GM12878 (cell line): Measurements from ENCODE around the gene CGN. TPM values are rescaled to one million over a fixed set of nuclear protein-coding genes. Genes with fewer than 3 reads are reported as not detected.

Experiments used
- ATAC-seq: fragments of 200-7000 bp; cut with Tn5 transposase; 3 replicates; pipeline ENCODE4 v1.9.1; 2020; ENCODE audit warnings: mild to moderate bottlenecking, moderate library complexity
- BruUV-seq: library from RNA; stranded (reverse); fragments of 400-500 nt; replicated peaks from 2 replicates; lab custom pipeline; 2021; lab: Mats Ljungman, UMichigan
- CTCF ChIA-PET: fragments of 300-600 bp; sonication (Branson Sonifier 250); formaldehyde crosslinking; extraction: SDS; loops from one replicate; lab custom pipeline; 2021; ENCODE audit warnings: inconsistent platforms; lab: Yijun Ruan, JAX
- POLR2A ChIA-PET: fragments of 350-600 bp; formaldehyde crosslinking; extraction: SDS; loops from one replicate; lab custom pipeline; 2021; ENCODE audit warnings: inconsistent platforms; lab: Charles Lee
- RAD21 ChIA-PET: fragments of 300-600 bp; sonication (Branson Sonifier 250); formaldehyde crosslinking; loops from one replicate; lab custom pipeline; 2023; ENCODE audit warnings: antibody characterized with exemption; ENCODE audit not compliant: unreplicated experiment; lab: Charles Lee
- SMC1A ChIA-PET: fragments of 300-600 bp; sonication (Branson Sonifier 250); formaldehyde crosslinking; loops from one replicate; lab custom pipeline; 2023; ENCODE audit not compliant: unreplicated experiment, uncharacterized antibody; lab: Charles Lee
- DNase-seq: peaks from one replicate; pipeline ENCODE4 v3.0.0-alpha.2; 2011; ENCODE audit warnings: low read depth, low spot score
- FAIRE-seq: peaks from 3 replicates; lab custom pipeline; 2011; peaks lifted over from hg19 to GRCh38; lab: Jason Lieb, UNC
- H2AFZ ChIP-seq: 2 replicates; pipeline ENCODE4 v1.6.0; 2011; ENCODE audit warnings: low read depth, low read length, control low read depth; ENCODE audit not compliant: control insufficient read depth
- H3K27ac ChIP-seq: 2 replicates; pipeline ENCODE4 v1.5.1; 2011; ENCODE audit warnings: control low read depth; ENCODE audit not compliant: control insufficient read depth, insufficient read depth
- H3K27me3 ChIP-seq, 2 experiments: replicated peaks in 1 of 2; 2 replicates each; pipeline versions ENCODE4 v1.6.0 to v1.6.1; 2011; ENCODE audit warnings: low read length in 1 of 2; ENCODE audit not compliant: control insufficient read depth in 2 of 2, insufficient read depth in 2 of 2
- H3K36me3 ChIP-seq, 2 experiments: 2 replicates each; pipeline ENCODE4 v1.5.1; 2011; ENCODE audit warnings: low read length in 1 of 2; ENCODE audit not compliant: control insufficient read depth in 2 of 2, insufficient read depth in 2 of 2
- H3K4me1 ChIP-seq: 2 replicates; pipeline ENCODE4 v1.6.1; 2011; ENCODE audit warnings: mild to moderate bottlenecking, low read length, moderate library complexity, mixed read lengths; ENCODE audit not compliant: control insufficient read depth, insufficient read depth
- H3K4me2 ChIP-seq: 2 replicates; pipeline ENCODE4 v1.6.0; 2011; ENCODE audit warnings: control low read depth; ENCODE audit not compliant: control insufficient read depth, insufficient read depth
- H3K4me3 ChIP-seq: fragments of 200-600 bp; sonication (generic); 2 replicates; pipeline ENCODE4 v1.5.1; 2016
- H3K79me2 ChIP-seq: 2 replicates; pipeline ENCODE4 v1.6.0; 2011; ENCODE audit warnings: low read length; ENCODE audit not compliant: control insufficient read depth, insufficient read depth
- H3K9ac ChIP-seq: 2 replicates; pipeline ENCODE4 v1.8.0; 2011; ENCODE audit warnings: low read length, control low read depth, mixed read lengths; ENCODE audit not compliant: control insufficient read depth, insufficient read depth
- H3K9me3 ChIP-seq: replicated peaks from 3 replicates; pipeline ENCODE4 v1.5.1; 2011; ENCODE audit warnings: mild to moderate bottlenecking, low read length; ENCODE audit not compliant: control insufficient read depth, insufficient read depth
- H4K20me1 ChIP-seq: 2 replicates; pipeline ENCODE4 v1.6.0; 2011; ENCODE audit not compliant: control insufficient read depth, insufficient read depth
- HCFC1 ChIP-seq: fragments of 150-350 bp; IDR thresholded peaks from 2 replicates; pipeline ENCODE4 v1.6.1; 2014; ENCODE audit warnings: low read length
- IKZF1 ChIP-seq: fragments of 450-650 bp; conservative IDR thresholded peaks from 2 replicates; pipeline ENCODE4 v1.6.1; 2017; ENCODE audit warnings: antibody characterized with exemption, mild to moderate bottlenecking
- POLR2A ChIP-seq: IDR thresholded peaks from 2 replicates; pipeline ENCODE4 v1.6.1; 2011; ENCODE audit warnings: low read depth, mild to moderate bottlenecking, low read length
- POLR2AphosphoS5 ChIP-seq: IDR thresholded peaks from 2 replicates; pipeline ENCODE4 v1.6.1; 2011; ENCODE audit warnings: mild to moderate bottlenecking, low read length, inconsistent platforms
- TCF3 ChIP-seq: IDR thresholded peaks from 2 replicates; pipeline ENCODE4 v1.6.1; 2012; ENCODE audit warnings: low read depth, mild to moderate bottlenecking, low read length, borderline replicate concordance; ENCODE audit not compliant: insufficient read depth
- WGBS: methylation state at CpG from one replicate; pipeline ENCODE4 v1.1.6; 2016; ENCODE audit warnings: low lambda C conversion rate; ENCODE audit not compliant: insufficient replicate concordance, insufficient coverage; ENCODE audit errors: missing lambda C conversion rate; 5-methylcytosine and 5-hydroxymethylcytosine counted together
- in situ Hi-C: fragments of 300-500 bp; cut with MboI; formaldehyde crosslinking; loops from 9 replicates; pipeline ENCODE4 v1.14.3; 2018; ENCODE audit warnings: mixed read lengths
- intact Hi-C: fragments of 100-400 bp; cut with micrococcal nuclease; formaldehyde crosslinking; loops from one replicate; pipeline ENCODE4 v1.14.2; 2022; ENCODE audit not compliant: unreplicated experiment
- polyA plus RNA-seq, 11 experiments: library from polyadenylated mRNA; depleted of rRNA in 4 of 11; unstranded in 6 of 11; stranded (reverse) in 5 of 11; fragments of >200 nt; fragmentation: Nextera tagmentation in 4 of 11; fragmentation: Illumina TruSeq in 1 of 11; extraction: Ambion mirVana in 4 of 11; extraction: Trizol in 1 of 11; gene quantifications; 1 replicate in 1 of 11; 2 replicates in 10 of 11; pipeline versions ENCODE4 v1.2.1 to v1.2.3, GENCODE V29; 2011 to 2016; ENCODE audit warnings: inconsistent platforms in 2 of 11, missing spikeins in 2 of 11, low read depth in 1 of 11
- total RNA-seq, 4 experiments: library from RNA; depleted of rRNA in 3 of 4; stranded (reverse); fragments of >200 nt in 3 of 4; fragmentation: Illumina TruSeq in 1 of 4; extraction: Trizol in 1 of 4; gene quantifications; 2 replicates each; pipeline versions ENCODE4 v1.2.1 to v1.2.3, GENCODE V29; 2013 to 2021
- TF ChIP-seq, protein P1 (sequence below): fragments of 150-350 bp; IDR thresholded peaks from 2 replicates; pipeline ENCODE4 v1.6.1; 2016; ENCODE audit warnings: low read depth, low read length
- TF ChIP-seq, protein P2 (sequence below): IDR thresholded peaks from 2 replicates; pipeline ENCODE4 v1.6.1; 2012; ENCODE audit warnings: low read length, inconsistent platforms
- TF ChIP-seq, protein P3 (sequence below): IDR thresholded peaks from 2 replicates; pipeline ENCODE4 v1.6.1; 2011; ENCODE audit warnings: borderline replicate concordance, low read depth, mild to moderate bottlenecking, moderate library complexity, mixed read lengths, low read length; ENCODE audit not compliant: insufficient read depth; ENCODE audit errors: extremely low read length
- TF ChIP-seq, protein P4 (sequence below), 3 experiments: IDR thresholded peaks in 2 of 3; conservative IDR thresholded peaks in 1 of 3; 2 replicates each; pipeline ENCODE4 v1.5.1; 2011; ENCODE audit warnings: low read depth in 3 of 3, low read length in 3 of 3, mild to moderate bottlenecking in 3 of 3, control low read depth in 2 of 3, moderate library complexity in 2 of 3, inconsistent platforms in 1 of 3, mixed read lengths in 1 of 3; ENCODE audit not compliant: control insufficient read depth in 2 of 3, insufficient read depth in 1 of 3; ENCODE audit errors: extremely low read depth in 1 of 3
- TF ChIP-seq, protein P5 (sequence below): fragments of 450-650 bp; IDR thresholded peaks from 2 replicates; pipeline ENCODE4 v1.6.1; 2018; ENCODE audit warnings: mild to moderate bottlenecking, low read depth, moderate library complexity; ENCODE audit not compliant: partially characterized antibody

CGN gene
- total and polyA plus RNA-seq, 10 of the 15 experiments (the other 5 are each of a cell fraction or from before 2014, with no cell fraction given) = 0.11 to 6.5 (median 3.4) TPM

DNA sequence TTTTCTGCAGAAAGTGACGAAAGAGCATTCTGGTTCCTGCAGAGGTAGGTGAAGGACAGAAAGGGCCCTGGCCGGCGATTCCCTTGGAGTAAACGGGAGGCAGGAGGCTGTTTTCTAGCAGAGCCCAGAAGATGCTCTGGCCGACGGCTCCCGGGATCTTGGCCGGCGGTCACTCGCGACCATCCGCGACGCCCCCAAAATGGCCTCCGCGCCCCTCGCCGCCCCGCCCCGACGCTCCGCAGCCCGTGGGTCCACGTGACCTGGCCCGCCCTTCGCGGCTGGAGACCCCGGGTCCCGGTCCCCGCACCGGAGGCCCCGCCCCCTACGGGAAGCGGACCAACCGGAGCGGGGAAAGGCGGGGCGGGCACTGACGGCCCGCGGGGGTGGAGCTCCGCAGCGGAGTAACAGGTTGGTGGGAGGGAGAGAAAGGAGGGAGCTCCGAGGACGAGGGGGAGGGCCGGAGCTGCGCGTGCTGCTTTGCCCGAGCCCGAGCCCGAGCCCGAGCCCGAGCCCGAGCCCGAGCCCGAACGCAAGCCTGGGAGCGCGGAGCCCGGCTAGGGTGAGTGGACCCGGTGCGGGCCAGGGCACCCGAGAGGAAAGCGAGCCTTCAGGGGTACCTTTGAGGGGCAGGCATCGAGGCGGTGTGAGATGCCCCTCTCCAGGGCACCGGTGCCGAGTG, at the start of gene CGN (continued):
- TF ChIP-seq, protein P1, sequence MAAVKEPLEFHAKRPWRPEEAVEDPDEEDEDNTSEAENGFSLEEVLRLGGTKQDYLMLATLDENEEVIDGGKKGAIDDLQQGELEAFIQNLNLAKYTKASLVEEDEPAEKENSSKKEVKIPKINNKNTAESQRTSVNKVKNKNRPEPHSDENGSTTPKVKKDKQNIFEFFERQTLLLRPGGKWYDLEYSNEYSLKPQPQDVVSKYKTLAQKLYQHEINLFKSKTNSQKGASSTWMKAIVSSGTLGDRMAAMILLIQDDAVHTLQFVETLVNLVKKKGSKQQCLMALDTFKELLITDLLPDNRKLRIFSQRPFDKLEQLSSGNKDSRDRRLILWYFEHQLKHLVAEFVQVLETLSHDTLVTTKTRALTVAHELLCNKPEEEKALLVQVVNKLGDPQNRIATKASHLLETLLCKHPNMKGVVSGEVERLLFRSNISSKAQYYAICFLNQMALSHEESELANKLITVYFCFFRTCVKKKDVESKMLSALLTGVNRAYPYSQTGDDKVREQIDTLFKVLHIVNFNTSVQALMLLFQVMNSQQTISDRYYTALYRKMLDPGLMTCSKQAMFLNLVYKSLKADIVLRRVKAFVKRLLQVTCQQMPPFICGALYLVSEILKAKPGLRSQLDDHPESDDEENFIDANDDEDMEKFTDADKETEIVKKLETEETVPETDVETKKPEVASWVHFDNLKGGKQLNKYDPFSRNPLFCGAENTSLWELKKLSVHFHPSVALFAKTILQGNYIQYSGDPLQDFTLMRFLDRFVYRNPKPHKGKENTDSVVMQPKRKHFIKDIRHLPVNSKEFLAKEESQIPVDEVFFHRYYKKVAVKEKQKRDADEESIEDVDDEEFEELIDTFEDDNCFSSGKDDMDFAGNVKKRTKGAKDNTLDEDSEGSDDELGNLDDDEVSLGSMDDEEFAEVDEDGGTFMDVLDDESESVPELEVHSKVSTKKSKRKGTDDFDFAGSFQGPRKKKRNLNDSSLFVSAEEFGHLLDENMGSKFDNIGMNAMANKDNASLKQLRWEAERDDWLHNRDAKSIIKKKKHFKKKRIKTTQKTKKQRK = no peak
- TF ChIP-seq, protein P2, sequence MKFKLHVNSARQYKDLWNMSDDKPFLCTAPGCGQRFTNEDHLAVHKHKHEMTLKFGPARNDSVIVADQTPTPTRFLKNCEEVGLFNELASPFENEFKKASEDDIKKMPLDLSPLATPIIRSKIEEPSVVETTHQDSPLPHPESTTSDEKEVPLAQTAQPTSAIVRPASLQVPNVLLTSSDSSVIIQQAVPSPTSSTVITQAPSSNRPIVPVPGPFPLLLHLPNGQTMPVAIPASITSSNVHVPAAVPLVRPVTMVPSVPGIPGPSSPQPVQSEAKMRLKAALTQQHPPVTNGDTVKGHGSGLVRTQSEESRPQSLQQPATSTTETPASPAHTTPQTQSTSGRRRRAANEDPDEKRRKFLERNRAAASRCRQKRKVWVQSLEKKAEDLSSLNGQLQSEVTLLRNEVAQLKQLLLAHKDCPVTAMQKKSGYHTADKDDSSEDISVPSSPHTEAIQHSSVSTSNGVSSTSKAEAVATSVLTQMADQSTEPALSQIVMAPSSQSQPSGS = no peak
- TF ChIP-seq POLR2A = peak; percentile 39; the same call in 1 of the 2 replicates
- TF ChIP-seq, protein P3, sequence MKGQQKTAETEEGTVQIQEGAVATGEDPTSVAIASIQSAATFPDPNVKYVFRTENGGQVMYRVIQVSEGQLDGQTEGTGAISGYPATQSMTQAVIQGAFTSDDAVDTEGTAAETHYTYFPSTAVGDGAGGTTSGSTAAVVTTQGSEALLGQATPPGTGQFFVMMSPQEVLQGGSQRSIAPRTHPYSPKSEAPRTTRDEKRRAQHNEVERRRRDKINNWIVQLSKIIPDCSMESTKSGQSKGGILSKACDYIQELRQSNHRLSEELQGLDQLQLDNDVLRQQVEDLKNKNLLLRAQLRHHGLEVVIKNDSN = peak; percentile 68
- TF ChIP-seq IKZF1 = 0 out of 2 replicates have a peak, but pooled peaks have one; percentile 34
- TF ChIP-seq, all 136 proteins: peak for 6

DNA sequence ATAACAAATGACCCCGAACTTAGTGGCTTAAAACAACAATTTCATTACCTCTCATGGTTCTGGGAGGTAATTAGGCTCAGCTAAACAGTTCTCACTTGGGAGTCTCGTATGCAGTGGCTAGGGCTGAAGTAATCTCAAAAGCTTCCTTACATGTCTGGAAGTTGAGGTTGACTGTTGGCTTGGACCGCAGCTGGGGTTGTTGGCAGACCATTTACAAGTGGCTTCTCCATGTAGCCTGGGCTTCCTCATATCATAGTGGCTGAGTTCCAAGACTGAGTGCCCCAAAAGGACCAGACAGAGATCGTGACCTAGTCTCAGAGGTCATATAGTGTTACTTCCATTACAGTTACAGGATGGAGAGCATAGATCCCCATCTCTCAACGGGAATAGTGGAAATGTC, 49.5 kb upstream of the CGN start:
- in situ Hi-C loops = no loop called here
- Histone ChIP-seq H2AFZ (no peak overlapping the region), H3K9me3 (no peaks in the 10 kb centered on the region), H3K9ac (no peak overlapping the region), H3K4me3 (no peak overlapping the region), H4K20me1 (no peaks in the 10 kb centered on the region), H3K4me2 (no peak overlapping the region), H3K27ac (no peak overlapping the region), H3K36me3 (no peaks in the 10 kb centered on the region), H3K4me1 (peaks cover 6% of the 10 kb centered on the region), H3K79me2 (peaks cover 22% of the 10 kb centered on the region), H3K27me3 (no peaks in the 10 kb centered on the region)
- intact Hi-C loops = no loop called here
- ATAC-seq = no peak
- DNase-seq = no peak
- 54% methylated on average over 5 of the region's 5 CpGs for WGBS
- SMC1A ChIA-PET = interaction anchor here (0.5 to 1.5 kb wide), 2 partner anchors 11 to 150 kb away, joined by 3 to 5 read pairs; no protein-coding TSS in a partner anchor
- POLR2A ChIA-PET = interaction anchor here (1.7 kb wide), 1 partner anchor 11 kb away, joined by 5 read pairs; no protein-coding TSS in a partner anchor
- FAIRE-seq = no peak
- RAD21 ChIA-PET = no interaction called here
- no TSS peak for BruUV-seq
- CTCF ChIA-PET = interaction anchor here (1.0 kb wide), 1 partner anchor 24 kb away, joined by 3 read pairs; no protein-coding TSS in a partner anchor
- no peak for TF ChIP-seq POLR2AphosphoS5
- TF ChIP-seq, protein P4, sequence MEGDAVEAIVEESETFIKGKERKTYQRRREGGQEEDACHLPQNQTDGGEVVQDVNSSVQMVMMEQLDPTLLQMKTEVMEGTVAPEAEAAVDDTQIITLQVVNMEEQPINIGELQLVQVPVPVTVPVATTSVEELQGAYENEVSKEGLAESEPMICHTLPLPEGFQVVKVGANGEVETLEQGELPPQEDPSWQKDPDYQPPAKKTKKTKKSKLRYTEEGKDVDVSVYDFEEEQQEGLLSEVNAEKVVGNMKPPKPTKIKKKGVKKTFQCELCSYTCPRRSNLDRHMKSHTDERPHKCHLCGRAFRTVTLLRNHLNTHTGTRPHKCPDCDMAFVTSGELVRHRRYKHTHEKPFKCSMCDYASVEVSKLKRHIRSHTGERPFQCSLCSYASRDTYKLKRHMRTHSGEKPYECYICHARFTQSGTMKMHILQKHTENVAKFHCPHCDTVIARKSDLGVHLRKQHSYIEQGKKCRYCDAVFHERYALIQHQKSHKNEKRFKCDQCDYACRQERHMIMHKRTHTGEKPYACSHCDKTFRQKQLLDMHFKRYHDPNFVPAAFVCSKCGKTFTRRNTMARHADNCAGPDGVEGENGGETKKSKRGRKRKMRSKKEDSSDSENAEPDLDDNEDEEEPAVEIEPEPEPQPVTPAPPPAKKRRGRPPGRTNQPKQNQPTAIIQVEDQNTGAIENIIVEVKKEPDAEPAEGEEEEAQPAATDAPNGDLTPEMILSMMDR (IDR thresholded peaks at IDR 0.05 in 2 of 3, conservative IDR thresholded peaks at IDR 0.05 in 1 of 3; ENCODE audit: control insufficient read depth in 2 of 3, extremely low read depth in 1 of 3, insufficient read depth in 1 of 3, low read depth in 3 of 3, low read length in 3 of 3) = no peak
- TF ChIP-seq, protein P5, sequence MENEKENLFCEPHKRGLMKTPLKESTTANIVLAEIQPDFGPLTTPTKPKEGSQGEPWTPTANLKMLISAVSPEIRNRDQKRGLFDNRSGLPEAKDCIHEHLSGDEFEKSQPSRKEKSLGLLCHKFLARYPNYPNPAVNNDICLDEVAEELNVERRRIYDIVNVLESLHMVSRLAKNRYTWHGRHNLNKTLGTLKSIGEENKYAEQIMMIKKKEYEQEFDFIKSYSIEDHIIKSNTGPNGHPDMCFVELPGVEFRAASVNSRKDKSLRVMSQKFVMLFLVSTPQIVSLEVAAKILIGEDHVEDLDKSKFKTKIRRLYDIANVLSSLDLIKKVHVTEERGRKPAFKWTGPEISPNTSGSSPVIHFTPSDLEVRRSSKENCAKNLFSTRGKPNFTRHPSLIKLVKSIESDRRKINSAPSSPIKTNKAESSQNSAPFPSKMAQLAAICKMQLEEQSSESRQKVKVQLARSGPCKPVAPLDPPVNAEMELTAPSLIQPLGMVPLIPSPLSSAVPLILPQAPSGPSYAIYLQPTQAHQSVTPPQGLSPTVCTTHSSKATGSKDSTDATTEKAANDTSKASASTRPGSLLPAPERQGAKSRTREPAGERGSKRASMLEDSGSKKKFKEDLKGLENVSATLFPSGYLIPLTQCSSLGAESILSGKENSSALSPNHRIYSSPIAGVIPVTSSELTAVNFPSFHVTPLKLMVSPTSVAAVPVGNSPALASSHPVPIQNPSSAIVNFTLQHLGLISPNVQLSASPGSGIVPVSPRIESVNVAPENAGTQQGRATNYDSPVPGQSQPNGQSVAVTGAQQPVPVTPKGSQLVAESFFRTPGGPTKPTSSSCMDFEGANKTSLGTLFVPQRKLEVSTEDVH = no peak
- TF ChIP-seq TCF3 = no peak
- TF ChIP-seq HCFC1 = no peak
